GM19395 (cell line): ENCODE measurements around the gene KIRREL3.

Experiments
- ATAC-seq: cut with Tn5 transposase; IDR thresholded peaks from one replicate; pipeline ENCODE4 v1.9.1; 2021; ENCODE audit warnings: mild to moderate bottlenecking, moderate library complexity; ENCODE audit not compliant: unreplicated experiment

The KIRREL3 gene

GRCh38 chr11:126611438-126611837 lies 389.1 kb downstream of the KIRREL3 start:
- ATAC-seq = no peak

GRCh38 chr11:126608658-126609057 lies 391.9 kb downstream of the KIRREL3 start:
- ATAC-seq = no peak

- ATAC-seq = no peak
Observed at GRCh38 chr11:126607776-126608541, 392.6 kb downstream of the KIRREL3 start.

GRCh38 chr11:126607374-126607773 lies 393.2 kb downstream of the KIRREL3 start:
- ATAC-seq = no peak

- ATAC-seq = no peak
Observed at GRCh38 chr11:126606484-126606883, 394.1 kb downstream of the KIRREL3 start.

GRCh38 chr11:126604461-126604860 lies 396.1 kb downstream of the KIRREL3 start:
- no peak for ATAC-seq

- ATAC-seq = no peak
Observed at GRCh38 chr11:126603486-126603885, 397.1 kb downstream of the KIRREL3 start.

GRCh38 chr11:126602993-126603392 lies 397.6 kb downstream of the KIRREL3 start:
- ATAC-seq = no peak

- no peak for ATAC-seq
Observed at GRCh38 chr11:126602349-126602940, 398.1 kb downstream of the KIRREL3 start.

- no peak for ATAC-seq
Observed at GRCh38 chr11:126601550-126602215, 398.9 kb downstream of the KIRREL3 start.

GRCh38 chr11:126601136-126601535 lies 399.4 kb downstream of the KIRREL3 start:
- no peak for ATAC-seq

- no peak for ATAC-seq
Observed at GRCh38 chr11:126599217-126599897, 401.2 kb downstream of the KIRREL3 start.

- no peak for ATAC-seq
Observed at GRCh38 chr11:126598344-126599216, 402.0 kb downstream of the KIRREL3 start.

GRCh38 chr11:126597041-126597440 lies 403.5 kb downstream of the KIRREL3 start:
- no peak for ATAC-seq

GRCh38 chr11:126596474-126596873 lies 404.1 kb downstream of the KIRREL3 start:
- no peak for ATAC-seq

- no peak for ATAC-seq
Observed at GRCh38 chr11:126595560-126595959, 405.0 kb downstream of the KIRREL3 start.

- ATAC-seq = no peak
Observed at GRCh38 chr11:126594921-126595367, 405.6 kb downstream of the KIRREL3 start.

GRCh38 chr11:126592496-126593410 lies 407.8 kb downstream of the KIRREL3 start:
- no peak for ATAC-seq

GRCh38 chr11:126591966-126592489 lies 408.5 kb downstream of the KIRREL3 start:
- ATAC-seq = no peak
